Measurements from ENCODE around the gene TNS3. TPM values are rescaled to one million over a fixed set of nuclear protein-coding genes. Genes with fewer than 3 reads are reported as not detected.

TNS3 gene
- total and polyA plus RNA-seq, 9 donors = 20.2 to 49.1 (median 29.7) TPM

DNA sequence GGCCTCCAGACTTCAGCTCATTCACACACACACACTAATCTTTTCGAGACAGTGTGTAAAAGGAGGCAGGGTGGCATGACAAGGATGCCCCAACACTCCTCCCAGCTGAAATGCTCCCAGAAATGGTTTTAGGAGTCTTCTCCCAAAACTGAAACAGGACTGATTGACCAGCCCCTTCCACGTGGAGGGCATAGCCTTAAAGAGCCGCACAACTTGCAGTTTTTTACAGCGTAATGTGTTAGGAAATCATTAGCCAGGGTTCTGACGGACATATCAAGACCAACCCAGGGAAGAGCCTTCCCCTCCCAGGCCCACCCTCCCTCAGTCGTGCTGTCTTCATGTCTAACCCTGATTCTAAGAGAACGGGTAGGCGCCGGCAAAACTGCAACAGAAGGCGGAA lies 224.6 kb downstream of the TNS3 start:
- WGBS (ENCODE audit: insufficient coverage) = 81% methylated on average over 5 of the region's 10 CpGs
- H3K4me1 ChIP-seq (ENCODE audit: control insufficient read depth, insufficient read depth, low read length) = no peaks in the 10 kb centered on the region
- H3K27ac ChIP-seq (ENCODE audit: low read length) = no peak overlapping the region
- DNase-seq = no peak
- no peaks in the 10 kb centered on the region for H3K27me3 ChIP-seq (ENCODE audit: control insufficient read depth, insufficient read depth, low read length)
- H3K9me3 ChIP-seq (replicated peaks; ENCODE audit: control insufficient read depth, low read depth, low read length) = no peaks in the 10 kb centered on the region
- no peak overlapping the region for H3K4me3 ChIP-seq (ENCODE audit: low read length)
- peaks cover 10% of the 10 kb centered on the region for H3K36me3 ChIP-seq (ENCODE audit: control insufficient read depth, insufficient read depth, low read length)

DNA sequence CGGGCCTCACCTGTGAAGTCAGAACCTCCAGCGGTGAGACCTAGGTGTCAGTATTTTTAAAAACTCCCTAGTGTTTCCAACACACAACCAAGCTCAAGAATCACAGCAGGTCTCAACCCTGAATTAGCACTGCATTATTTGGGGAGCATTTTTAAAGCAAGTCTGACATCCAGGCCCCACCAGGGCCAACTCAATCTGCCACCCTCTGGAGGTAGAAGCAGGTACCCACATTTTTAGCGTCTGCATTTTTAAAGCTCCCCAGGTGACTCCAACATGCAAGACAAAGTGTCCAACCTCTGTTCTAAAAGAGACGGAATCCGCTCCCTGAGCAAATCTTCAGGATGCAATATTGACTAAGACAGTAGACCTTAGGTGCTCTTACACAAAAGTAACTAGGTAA lies 225.7 kb downstream of the TNS3 start:
- DNase-seq = no peak
- Histone ChIP-seq H3K27ac (ENCODE audit: low read length) (no peak overlapping the region), H3K36me3 (ENCODE audit: control insufficient read depth, insufficient read depth, low read length) (peaks cover 10% of the 10 kb centered on the region), H3K9me3 (replicated peaks; ENCODE audit: control insufficient read depth, low read depth, low read length) (no peaks in the 10 kb centered on the region), H3K27me3 (ENCODE audit: control insufficient read depth, insufficient read depth, low read length) (no peaks in the 10 kb centered on the region), H3K4me1 (ENCODE audit: control insufficient read depth, insufficient read depth, low read length) (no peaks in the 10 kb centered on the region), H3K4me3 (ENCODE audit: low read length) (no peak overlapping the region)
- WGBS (ENCODE audit: insufficient coverage) = 79% methylated on average over 2 of the region's 5 CpGs

DNA sequence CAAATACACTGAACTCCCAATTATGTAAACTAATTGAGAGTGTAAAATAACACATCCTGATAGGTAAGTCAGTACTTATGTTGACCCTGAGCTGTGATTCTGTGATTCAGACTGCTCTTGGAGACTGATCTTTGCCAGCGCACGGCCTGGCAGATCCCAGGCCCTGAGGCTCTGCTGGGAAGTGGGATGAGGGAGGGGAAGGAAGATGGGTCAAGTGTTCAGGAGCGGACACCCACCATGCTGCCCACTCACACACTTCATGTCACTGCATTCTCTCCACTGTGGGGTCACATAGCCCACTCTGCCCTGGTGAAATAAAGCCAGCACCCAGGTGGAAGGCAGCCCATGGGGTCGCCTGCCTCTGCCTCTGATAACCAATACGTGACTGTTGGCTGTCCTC lies 226.2 kb downstream of the TNS3 start:
- H3K9me3 ChIP-seq (replicated peaks; ENCODE audit: control insufficient read depth, low read depth, low read length) = no peaks in the 10 kb centered on the region
- H3K27me3 ChIP-seq (ENCODE audit: control insufficient read depth, insufficient read depth, low read length) = no peaks in the 10 kb centered on the region
- no peak for DNase-seq
- 74% methylated on average over 3 of the region's 5 CpGs for WGBS (ENCODE audit: insufficient coverage)
- H3K36me3 ChIP-seq (ENCODE audit: control insufficient read depth, insufficient read depth, low read length) = peaks cover 10% of the 10 kb centered on the region
- no peak overlapping the region for H3K27ac ChIP-seq (ENCODE audit: low read length)
- H3K4me3 ChIP-seq (ENCODE audit: low read length) = no peak overlapping the region
- H3K4me1 ChIP-seq (ENCODE audit: control insufficient read depth, insufficient read depth, low read length) = no peaks in the 10 kb centered on the region

DNA sequence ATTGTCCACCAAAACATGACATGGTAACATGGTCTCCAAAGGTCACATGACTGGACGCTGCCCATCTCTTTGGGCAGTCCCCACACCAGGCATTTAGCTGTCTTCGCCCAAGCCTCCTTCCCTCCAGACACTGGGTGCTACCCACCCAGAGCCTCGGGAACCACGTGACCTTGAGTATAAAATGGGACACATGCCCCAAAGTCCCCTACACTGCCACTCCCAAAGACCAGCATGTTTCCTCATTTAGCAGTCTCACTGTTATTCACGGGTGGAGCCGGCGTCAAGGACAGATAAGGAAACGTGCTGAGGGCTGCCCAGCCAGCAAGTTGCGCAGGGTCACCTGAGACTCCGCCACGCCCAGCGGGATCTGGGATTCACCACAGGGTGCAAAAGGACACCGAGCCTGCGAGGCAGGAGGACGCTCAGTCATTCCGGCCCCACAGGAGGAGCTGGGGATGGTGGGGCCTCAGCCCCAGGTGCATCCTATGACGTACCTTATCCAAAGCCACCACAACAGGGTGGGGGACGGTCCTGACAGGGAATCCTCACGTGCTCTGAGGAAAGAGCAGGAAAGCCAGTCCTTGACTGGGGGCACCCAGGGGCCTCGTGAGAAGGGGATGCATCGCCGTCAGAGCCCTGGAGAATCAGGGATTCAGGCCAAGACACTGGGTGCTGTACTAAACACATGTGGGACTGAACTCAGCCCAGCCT lies 226.9 kb downstream of the TNS3 start:
- WGBS (ENCODE audit: insufficient coverage) = 86% methylated on average over 22 of the region's 22 CpGs
- no peaks in the 10 kb centered on the region for H3K27me3 ChIP-seq (ENCODE audit: control insufficient read depth, insufficient read depth, low read length)
- no peaks in the 10 kb centered on the region for H3K4me1 ChIP-seq (ENCODE audit: control insufficient read depth, insufficient read depth, low read length)
- H3K4me3 ChIP-seq (ENCODE audit: low read length) = no peak overlapping the region
- no peak for DNase-seq
- H3K27ac ChIP-seq (ENCODE audit: low read length) = no peak overlapping the region
- H3K36me3 ChIP-seq (ENCODE audit: control insufficient read depth, insufficient read depth, low read length) = peaks cover 10% of the 10 kb centered on the region
- H3K9me3 ChIP-seq (replicated peaks; ENCODE audit: control insufficient read depth, low read depth, low read length) = no peaks in the 10 kb centered on the region

DNA sequence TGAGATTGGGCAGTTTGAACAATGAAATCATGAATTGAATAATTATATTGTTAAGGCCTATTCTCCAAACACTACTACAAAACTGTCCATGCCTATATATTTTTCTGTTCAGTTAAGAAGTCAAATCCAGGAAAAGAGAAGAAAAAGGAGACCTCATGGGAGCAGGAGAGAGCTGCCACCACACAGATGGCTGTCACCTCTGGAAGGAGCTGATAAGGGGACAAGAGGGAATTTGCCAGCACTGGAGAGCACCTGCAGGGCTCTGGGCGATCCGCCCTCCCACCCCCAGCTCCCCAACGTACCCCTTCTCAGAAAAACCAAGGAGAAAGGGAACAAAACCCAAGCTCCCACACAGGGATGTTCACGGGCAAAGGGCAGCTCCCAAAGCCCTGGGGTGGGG lies 227.8 kb downstream of the TNS3 start:
- no CpG with 5 or more reads among the region's 4 CpGs for WGBS (ENCODE audit: insufficient coverage)
- peaks cover 10% of the 10 kb centered on the region for H3K36me3 ChIP-seq (ENCODE audit: control insufficient read depth, insufficient read depth, low read length)

DNA sequence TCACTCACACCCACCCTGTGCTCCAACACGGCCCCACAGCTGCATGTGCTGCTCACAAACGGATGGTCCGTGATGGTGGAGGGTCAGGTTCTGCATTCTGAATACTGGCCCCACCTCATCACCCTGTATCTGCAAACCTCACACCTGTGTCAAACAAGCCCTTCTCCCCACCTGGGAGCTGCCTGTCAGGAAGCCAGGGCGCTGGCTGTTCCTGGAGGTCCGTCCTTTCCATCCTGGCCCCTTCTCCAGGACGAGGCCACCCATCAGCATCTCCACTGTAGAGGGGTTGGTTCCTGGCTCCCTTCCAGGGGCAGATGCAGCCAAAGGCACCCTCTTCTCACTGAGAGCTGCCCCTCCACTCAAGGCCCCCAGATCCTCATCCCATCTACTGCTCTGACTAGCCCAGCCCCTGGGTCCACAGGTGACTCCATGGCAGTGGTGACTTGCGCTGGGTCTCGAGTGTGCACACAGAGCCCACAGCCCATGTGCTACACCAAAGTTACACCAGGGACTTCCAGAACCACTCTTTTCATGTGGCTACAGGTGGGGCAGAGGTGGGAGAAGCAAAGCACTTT lies 229.4 kb downstream of the TNS3 start:
- peaks cover 7% of the 10 kb centered on the region for H3K36me3 ChIP-seq (ENCODE audit: control insufficient read depth, insufficient read depth, low read length)
- 92% methylated on average over 6 of the region's 8 CpGs for WGBS (ENCODE audit: insufficient coverage)
- peaks cover 4% of the 10 kb centered on the region for H3K4me1 ChIP-seq (ENCODE audit: control insufficient read depth, insufficient read depth, low read length)
- DNase-seq = no peak
- no peaks in the 10 kb centered on the region for H3K27me3 ChIP-seq (ENCODE audit: control insufficient read depth, insufficient read depth, low read length)
- H3K9me3 ChIP-seq (replicated peaks; ENCODE audit: control insufficient read depth, low read depth, low read length) = no peaks in the 10 kb centered on the region
- no peak overlapping the region for H3K4me3 ChIP-seq (ENCODE audit: low read length)
- no peak overlapping the region for H3K27ac ChIP-seq (ENCODE audit: low read length)

More for the DNA sequence above, 227.8 kb downstream of the TNS3 start:
- Histone ChIP-seq H3K9me3 (replicated peaks; ENCODE audit: control insufficient read depth, low read depth, low read length) (no peaks in the 10 kb centered on the region), H3K27ac (ENCODE audit: low read length) (no peak overlapping the region), H3K4me1 (ENCODE audit: control insufficient read depth, insufficient read depth, low read length) (no peaks in the 10 kb centered on the region), H3K27me3 (ENCODE audit: control insufficient read depth, insufficient read depth, low read length) (no peaks in the 10 kb centered on the region), H3K4me3 (ENCODE audit: low read length) (no peak overlapping the region)
- DNase-seq = no peak

DNA sequence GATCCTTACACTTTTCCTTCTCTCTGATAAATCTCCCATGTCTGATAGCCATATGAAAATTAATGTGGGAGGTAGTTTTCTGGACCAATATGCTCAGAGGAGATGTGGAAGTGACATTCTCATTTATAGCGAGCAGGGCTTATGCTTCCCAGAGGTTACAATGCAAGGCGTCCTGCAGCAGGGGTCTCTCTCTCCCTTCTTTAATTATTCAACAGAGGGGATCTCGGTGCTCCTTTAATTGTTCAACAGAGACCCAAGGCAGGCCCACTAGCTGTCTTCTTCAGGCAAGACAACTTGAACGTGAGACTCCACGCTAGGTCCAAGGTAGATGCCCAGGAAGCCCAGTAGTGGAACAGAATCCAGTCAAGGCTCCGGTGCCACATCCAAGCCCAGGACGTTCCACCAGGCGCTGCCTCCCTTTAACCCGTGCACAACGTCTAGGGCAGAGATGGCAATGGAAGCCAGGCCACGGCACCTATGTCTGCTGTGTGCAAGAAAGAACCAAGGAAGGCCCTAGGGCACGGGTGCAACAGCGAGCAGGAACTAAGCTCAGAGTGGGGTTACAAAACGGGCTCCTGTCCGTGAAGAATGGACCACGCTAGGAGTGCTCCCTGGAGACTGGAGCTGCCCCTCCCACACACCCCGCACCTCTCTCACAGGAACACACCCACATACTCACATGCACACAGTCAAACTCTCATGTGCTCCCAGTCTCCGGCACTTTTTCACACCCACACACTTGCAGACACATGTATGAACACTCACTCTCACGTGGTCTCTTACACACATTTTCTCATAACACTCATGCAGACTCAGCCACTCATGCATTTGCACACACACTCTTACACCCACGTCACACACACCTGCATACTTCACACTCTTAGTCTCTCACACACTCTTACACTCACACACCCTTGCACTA lies 230.4 kb downstream of the TNS3 start:
- peaks cover 7% of the 10 kb centered on the region for H3K36me3 ChIP-seq (ENCODE audit: control insufficient read depth, insufficient read depth, low read length)
- no peaks in the 10 kb centered on the region for H3K27me3 ChIP-seq (ENCODE audit: control insufficient read depth, insufficient read depth, low read length)
- DNase-seq = no peak
- H3K4me3 ChIP-seq (ENCODE audit: low read length) = no peak overlapping the region
- WGBS (ENCODE audit: insufficient coverage) = 74% methylated on average over 18 of the region's 20 CpGs
- H3K4me1 ChIP-seq (ENCODE audit: control insufficient read depth, insufficient read depth, low read length) = peaks cover 4% of the 10 kb centered on the region
- H3K9me3 ChIP-seq (replicated peaks; ENCODE audit: control insufficient read depth, low read depth, low read length) = no peaks in the 10 kb centered on the region
- H3K27ac ChIP-seq (ENCODE audit: low read length) = no peak overlapping the region

DNA sequence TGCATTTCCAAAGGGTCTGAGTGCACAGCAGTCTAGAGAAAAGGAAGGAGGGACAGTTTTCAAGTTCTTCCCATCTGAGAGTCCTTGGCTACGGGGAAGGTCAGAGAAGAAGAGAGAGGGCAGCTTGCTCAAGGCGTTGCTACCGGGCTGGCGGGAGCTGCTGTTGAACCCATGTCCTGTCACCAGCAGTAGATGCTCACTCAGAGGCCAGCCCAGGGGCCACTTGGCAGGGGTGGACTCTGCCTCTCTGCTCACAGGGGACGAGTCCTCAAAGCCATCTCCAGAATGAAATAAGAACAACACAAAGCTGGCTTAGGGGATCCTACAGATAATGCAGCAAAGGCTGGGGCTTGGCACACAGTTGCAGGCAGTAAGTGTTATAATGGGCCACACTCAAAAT lies 231.5 kb downstream of the TNS3 start:
- Histone ChIP-seq H3K4me1 (ENCODE audit: control insufficient read depth, insufficient read depth, low read length) (peaks cover 4% of the 10 kb centered on the region), H3K27me3 (ENCODE audit: control insufficient read depth, insufficient read depth, low read length) (no peaks in the 10 kb centered on the region), H3K36me3 (ENCODE audit: control insufficient read depth, insufficient read depth, low read length) (peaks cover 4% of the 10 kb centered on the region), H3K9me3 (replicated peaks; ENCODE audit: control insufficient read depth, low read depth, low read length) (no peaks in the 10 kb centered on the region), H3K4me3 (ENCODE audit: low read length) (no peak overlapping the region), H3K27ac (ENCODE audit: low read length) (no peak overlapping the region)
- DNase-seq = no peak
- WGBS (ENCODE audit: insufficient coverage) = 93% methylated on average over 3 of the region's 5 CpGs

DNA sequence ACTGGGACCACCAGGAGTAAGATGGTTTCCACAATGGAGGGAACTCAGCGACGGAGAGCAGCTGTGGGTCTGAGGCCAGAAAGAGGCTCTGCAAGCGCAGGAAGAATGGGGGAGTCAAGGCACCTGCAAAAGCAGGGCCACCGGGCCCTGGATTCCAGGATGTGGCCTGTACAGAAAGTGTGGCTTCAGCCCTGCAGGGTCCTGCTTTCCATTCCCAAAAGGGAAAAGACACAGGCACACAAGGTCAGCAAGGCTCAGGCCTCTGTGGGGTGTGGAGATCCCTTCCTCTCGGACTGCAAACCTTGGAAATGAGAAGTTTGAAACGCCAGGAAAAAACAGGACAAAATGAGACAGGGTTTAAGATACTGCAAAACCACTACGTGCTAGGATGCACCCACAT lies 232.5 kb downstream of the TNS3 start:
- Histone ChIP-seq H3K4me1 (ENCODE audit: control insufficient read depth, insufficient read depth, low read length) (peaks cover 4% of the 10 kb centered on the region), H3K9me3 (replicated peaks; ENCODE audit: control insufficient read depth, low read depth, low read length) (no peaks in the 10 kb centered on the region), H3K4me3 (ENCODE audit: low read length) (no peak overlapping the region), H3K36me3 (ENCODE audit: control insufficient read depth, insufficient read depth, low read length) (peaks cover 11% of the 10 kb centered on the region), H3K27me3 (ENCODE audit: control insufficient read depth, insufficient read depth, low read length) (no peaks in the 10 kb centered on the region), H3K27ac (ENCODE audit: low read length) (no peak overlapping the region)
- WGBS (ENCODE audit: insufficient coverage) = 63% methylated on average over 5 of the region's 7 CpGs
- no peak for DNase-seq

DNA sequence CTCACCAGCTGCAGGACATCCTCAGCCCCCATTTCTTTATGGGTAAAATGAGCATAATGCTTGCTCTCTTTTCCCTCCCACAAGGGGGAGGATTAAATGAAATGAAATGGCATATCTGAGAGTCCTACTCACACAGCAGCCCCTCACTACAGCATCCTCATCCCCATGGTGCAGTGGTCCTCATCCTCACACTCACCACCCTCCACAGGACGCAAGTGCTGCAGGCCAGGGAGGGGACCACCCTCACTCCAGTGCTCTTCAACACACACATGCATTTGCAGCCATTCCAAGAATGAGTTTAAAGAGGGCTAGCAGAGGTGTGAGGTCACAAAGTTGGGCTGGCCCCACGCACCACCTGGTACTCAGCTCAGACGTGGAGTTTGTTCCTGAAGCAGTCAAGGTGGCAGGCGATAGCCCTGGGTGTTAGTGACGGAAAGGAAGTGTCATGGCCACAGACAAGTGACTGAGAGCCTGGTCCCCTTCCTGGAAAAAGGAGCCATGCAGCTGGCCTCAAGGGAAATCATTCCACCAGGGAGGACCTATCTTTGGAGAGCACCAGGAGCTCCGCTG lies 234.0 kb downstream of the TNS3 start:
- 76% methylated on average over 4 of the region's 6 CpGs for WGBS (ENCODE audit: insufficient coverage)
- no peak for DNase-seq
- no peak overlapping the region for H3K27ac ChIP-seq (ENCODE audit: low read length)
- no peaks in the 10 kb centered on the region for H3K27me3 ChIP-seq (ENCODE audit: control insufficient read depth, insufficient read depth, low read length)
- H3K9me3 ChIP-seq (replicated peaks; ENCODE audit: control insufficient read depth, low read depth, low read length) = no peaks in the 10 kb centered on the region
- H3K4me3 ChIP-seq (ENCODE audit: low read length) = no peak overlapping the region
- H3K36me3 ChIP-seq (ENCODE audit: control insufficient read depth, insufficient read depth, low read length) = peaks cover 21% of the 10 kb centered on the region
- peaks cover 4% of the 10 kb centered on the region for H3K4me1 ChIP-seq (ENCODE audit: control insufficient read depth, insufficient read depth, low read length)
